Activated T-cell treated with anti-CD3 and anti-CD28 coated beads, Interleukin-2, amount 50 U/mL, for 48 hours (primary cell): ENCODE measurements around the gene SDHB.

ENCODE experiments used
- DNase-seq, 2 experiments: peaks; one replicate each; pipeline ENCODE4 v3.0.0-alpha.2; 2020

SDHB gene

DNA sequence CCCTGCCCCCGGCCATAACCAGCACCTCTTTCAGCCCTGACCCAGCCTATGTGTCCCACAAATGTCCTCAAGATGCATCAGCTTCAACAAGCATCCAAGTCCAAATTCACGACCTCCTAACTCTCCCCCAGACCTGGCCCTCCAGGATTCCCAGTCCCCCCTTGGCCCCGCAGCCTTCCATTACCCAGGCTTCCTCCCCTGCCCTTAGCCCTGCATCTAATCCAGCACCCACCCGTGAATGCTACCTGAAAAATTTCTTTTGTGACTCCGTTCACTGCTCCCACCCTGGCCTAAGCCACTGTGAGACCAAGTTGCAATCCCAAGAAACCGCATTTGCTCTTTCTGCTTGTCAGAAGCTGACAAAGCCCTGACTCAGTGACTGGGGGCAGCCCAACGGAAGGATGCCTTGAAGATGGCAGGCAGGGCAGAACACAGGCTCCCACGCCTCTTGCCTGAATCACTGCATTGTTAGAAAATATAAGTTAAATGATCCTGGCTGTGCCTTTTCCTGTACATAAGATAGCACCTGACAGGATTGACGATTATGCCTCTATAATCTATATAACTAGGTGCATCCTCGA lies 72.5 kb downstream of the SDHB start:
- DNase-seq, result no peak

DNA sequence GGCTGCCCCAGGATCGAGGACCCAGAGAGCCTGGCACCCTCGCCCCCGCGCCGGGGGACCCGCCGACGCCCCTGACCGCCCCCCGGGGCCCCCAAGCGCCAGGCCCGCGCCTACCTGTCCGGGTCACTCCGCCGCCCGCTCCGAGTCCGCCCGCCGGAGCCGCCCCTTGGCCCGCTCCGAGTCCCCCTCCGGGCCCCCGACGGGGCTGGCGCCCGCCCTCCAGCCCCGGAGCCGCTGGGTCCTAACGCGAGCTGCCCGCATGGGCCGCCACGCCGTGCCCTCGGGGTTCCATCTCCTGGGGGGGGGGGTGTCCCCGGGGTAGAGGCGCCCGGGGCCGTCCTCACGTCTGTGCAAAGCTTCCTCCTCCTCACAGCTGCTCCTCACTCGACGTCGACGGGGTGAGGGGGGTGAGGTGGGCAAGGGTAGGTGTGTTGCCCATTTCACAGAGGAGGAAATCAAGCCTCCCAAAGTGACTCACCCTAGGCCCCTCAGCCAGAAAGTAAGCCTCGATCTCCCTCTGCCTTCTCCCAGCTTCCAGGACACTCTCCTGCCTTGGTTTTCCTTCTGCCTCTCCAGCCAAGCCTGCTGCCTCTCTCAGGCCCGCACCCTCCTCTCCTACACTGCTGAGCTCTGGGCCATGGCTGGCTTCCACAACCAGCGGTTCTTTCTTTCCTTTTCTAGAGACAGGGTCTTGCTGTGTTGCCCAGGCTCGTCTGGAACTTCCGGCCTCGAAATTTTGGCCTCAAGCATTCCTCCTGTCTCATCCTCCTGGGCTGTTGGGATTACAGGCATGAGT lies 73.2 kb downstream of the SDHB start, which contains the start of gene MFAP2:
Gene MFAP2, minus strand, starts transcription at position 148 of the 796 bp plus-strand sequence. CDS start 2,347 bp downstream, outside the sequence.
- no peak for DNase-seq

- no peak for DNase-seq
Observed at GRCh38 chr1:16979475-16980327, 74.1 kb downstream of the SDHB start.

DNA sequence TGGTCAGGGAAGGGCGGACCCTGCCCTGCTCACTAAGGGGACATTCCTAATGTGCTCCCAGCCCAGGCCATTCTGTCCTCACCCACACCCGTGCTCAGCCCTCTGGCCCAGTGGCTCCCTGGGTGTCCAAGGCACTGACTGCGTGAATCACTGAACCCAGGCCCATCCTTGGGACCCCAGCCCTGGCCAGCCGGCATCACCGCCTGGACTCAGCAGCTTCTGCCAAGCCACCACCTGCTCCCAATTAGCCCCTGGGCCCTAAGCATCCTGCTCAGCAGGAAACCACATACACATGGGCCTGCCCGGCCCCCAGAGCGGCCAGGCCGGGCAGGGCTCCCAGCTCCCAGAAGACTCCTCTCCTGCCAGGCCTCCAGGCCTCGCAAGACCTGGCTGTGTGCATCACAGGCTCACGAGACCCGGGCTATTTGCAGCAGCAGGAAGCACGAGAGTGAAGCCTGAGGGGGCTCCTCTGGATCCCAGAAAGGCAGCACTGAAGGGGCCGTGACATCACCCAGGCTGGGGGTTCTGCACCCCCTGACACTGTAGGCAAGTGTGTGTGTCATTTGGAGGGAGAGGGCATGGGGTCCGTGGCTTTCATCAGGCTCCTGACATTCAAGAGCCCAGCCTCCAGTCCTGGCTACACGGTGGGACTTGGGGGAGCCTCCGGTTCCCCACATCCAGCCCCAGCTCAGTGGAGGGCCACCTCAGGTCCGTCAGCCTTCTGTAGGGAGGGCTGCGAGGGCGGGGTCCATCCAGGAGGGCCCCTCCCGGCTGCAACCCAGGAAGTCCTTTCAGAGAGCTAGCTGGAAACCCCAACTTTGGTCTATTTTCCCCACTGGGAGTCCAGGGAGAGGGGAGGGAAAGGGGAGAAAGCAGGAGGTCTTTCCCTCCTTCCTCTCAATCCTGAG lies 75.0 kb downstream of the SDHB start:
- no peak for DNase-seq

DNA sequence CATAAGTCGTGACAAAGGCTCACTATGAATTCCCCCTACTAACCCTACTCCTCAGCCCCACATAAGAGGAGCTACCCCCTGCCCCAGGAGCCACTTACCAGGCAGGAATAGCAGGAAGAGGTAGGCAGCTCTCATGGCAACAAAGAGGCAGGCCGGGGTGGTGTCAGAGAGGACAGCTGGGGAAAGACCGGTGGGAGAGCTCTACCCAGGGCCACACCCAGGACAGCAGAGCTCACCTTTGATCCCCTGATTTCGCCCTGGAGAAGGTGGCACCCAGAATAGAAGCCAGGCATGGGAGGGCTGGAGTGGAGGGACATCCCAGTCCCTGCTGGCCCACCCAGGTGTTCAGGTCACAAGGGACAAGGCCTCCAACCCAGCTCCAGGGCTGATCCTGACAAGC lies 75.7 kb downstream of the SDHB start:
- no peak for DNase-seq

DNA sequence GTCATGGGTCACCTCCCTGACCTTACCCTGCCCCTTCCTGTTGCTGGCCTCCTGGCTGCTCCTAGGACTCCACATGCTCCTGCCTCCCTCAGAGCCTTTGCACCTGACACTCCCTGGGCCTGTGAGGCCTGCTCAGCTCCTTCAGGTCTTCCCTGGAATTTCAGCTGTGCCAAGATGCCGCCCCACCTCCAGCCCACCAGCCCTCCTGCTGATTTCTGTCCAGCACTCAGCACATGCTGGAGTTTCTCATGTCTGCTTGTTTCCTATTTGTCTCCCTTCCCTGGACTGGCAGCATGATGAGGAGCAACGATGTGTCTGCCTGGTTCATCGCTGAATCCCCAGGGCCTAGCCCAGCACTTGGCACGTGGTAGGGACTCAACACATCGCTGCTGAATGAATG lies 76.5 kb downstream of the SDHB start:
- DNase-seq, result no peak

GRCh38 chr1:16976966-16977365 lies 76.9 kb downstream of the SDHB start:
- DNase-seq, result no peak

GRCh38 chr1:16975838-16976237 lies 78.0 kb downstream of the SDHB start:
- no peak for DNase-seq

DNA sequence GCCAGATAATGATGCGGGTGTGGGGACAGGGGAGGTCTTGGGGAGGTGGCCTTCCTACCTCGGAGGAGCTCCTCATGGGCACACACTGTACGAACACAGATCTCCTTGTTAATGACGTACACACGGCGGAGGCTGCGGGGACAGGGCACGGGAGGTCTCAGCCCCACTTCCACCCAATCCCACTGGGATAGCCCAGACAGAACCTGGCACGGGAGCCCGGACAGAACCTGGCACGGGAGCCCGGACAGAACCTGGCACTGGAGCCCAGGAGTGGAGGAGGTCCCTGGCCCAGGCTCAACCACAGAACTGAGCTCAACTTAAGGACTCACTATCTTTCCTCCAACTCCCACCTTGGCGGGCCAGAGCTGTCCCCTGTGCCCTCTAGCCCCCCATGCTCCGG lies 78.6 kb downstream of the SDHB start:
- DNase-seq, result no peak

- DNase-seq, result no peak
Observed at GRCh38 chr1:16973215-16973614, 80.6 kb downstream of the SDHB start.

DNA sequence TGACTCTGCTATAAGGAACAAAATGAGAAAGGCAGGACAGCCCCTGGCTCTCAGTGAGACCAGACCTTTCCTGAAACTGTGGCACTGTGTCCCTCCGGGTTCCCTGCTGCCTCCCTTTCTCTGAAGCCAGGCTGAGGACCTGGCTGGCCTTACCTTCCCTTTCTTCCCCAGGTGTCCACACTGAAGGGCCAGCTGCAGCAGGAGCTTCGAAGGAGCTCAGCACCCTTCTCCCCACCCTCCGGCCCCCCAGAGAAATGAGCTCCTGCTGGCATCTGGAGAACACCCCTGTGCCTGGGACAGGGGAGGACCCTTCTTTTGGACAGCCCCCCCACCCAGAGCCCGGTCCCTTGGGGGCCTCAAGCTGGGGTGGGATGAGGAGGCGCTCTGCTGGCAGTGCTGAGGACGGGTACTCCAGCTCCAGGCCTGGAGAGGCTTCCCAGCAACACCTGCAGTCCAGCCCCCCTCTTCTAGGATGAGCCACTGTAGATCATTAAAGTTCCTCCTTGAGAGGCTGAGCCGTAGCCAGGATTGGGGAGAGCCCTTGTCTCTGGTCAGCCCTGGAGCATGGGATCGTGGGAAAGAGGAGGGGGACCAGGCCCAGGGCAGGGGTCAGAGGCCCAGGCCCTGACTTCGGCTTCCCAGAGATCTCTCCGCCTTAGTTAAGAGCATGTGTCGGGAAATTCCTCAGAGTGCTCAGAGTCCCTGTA lies 81.5 kb downstream of the SDHB start:
- no peak for DNase-seq

- no peak for DNase-seq
Observed at GRCh38 chr1:16971341-16972188, 82.3 kb downstream of the SDHB start.

GRCh38 chr1:16970132-16970910 lies 83.5 kb downstream of the SDHB start:
- DNase-seq, result no peak

DNA sequence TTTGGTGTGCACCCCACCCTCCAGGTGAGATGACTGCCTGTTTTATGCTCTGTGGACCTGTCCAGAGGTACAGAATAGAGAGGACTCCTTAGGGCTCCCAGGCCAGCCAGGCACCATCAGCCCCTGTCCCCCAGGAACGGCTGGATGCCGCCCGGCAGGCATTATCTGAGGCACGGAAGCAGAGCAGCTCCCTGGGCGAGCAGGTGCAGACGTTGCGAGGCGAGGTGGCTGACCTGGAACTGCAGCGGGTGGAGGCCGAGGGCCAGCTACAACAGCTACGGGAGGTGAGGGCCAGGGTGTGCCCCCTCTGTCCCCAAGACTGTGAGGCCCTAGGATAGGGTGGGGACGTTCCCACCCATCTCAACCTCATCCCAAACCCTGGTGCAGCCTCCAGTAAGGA lies 84.2 kb downstream of the SDHB start:
- no peak for DNase-seq

- DNase-seq, result no peak
Observed at GRCh38 chr1:16969057-16969611, 84.7 kb downstream of the SDHB start.
